Dermis microvascular lymphatic vessel endothelial cell (primary cell): ENCODE measurements around the gene ACOXL. TPM values are rescaled to one million over a fixed set of nuclear protein-coding genes. Genes with fewer than 3 reads are reported as not detected.

Experiments
- DNase-seq, 2 donors: peaks; one replicate each; pipeline versions ENCODE4 v3.0.0 to v3.0.0-alpha.2; 2010; ENCODE audit warnings: low read depth in 2 of 2
- total RNA-seq: library from RNA; depleted of rRNA; stranded (reverse); fragments of >200 nt; gene quantifications from 2 replicates; pipeline ENCODE4 v1.2.1, GENCODE V29; 2014

Gene ACOXL
- total RNA-seq, 1 donor from 2014 or later: not detected

DNA sequence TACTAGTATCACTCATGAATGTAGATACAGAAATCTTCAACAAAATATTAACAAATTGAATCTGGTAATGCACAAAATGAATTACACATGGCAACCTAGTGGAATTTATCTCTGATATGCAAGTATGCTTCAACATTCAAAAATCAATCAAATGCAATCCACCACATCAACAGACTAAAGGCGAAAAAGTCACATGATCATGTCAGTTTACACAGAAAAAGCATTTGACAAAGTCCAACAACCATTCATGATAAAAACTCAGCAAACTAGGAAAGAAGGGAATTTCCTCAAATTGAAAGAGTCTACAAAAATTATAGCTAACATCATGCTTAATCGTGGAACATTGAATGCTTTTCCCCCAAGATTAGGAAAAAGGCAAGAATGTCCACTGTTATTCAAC, 237.8 kb downstream of the ACOXL start:
- no peak for DNase-seq

DNA sequence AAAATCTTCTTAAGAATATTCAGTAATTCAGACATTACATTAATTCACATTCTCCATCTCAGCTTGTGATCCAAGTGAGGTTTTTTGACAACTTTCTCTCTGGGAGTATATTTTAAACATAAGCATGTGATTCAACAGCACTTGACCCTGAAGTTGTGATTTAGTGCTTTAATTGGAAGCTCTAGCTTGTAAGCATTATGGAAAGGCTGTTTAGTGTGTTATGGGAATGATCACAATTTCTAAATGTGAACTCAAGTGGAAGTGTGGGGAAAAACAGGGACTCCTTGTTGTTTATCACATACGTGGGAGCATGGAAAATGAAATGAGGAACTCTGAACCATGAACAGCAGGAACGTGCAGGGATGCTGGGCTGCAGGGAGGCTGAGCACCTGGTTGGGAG, 239.4 kb downstream of the ACOXL start:
- no peak for DNase-seq

DNA sequence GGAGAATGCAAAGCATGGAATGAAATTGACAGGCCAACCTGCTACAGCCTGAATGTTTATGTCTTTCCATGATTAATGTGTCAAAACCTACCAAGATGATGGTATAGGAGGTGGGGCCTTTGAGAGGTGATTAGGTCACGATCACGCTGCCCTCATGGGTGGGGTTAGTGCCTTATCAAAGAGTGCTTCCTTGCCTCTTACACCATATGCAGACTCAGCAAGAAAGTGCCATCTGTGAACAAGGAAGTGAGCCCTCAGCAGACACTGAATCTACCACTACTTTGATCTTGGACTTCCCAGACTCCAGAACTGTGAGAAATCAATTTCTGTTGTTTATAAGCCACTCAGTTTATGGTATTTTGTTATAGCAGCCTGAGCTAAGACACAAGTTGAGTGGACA, 240.9 kb downstream of the ACOXL start:
- no peak for DNase-seq

DNA sequence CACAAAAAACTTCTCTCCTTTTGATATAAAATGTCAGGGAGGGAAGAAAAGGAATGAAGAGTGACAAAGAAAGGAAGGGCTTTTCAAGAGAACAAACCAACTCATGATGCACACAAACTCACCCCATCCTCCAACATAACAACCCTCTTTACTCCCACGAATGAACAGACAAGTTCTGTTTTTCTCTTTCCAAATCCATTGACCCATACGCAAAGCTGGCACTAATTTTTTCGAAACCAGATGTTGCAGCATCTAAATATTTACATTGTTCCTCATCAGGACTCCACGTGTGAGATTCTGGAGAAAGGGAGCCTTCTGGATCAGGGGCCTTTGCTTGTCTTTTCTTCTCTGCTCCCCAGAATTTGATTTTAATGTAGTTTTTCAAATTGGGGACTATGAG, 245.0 kb downstream of the ACOXL start:
- no peak for DNase-seq

DNA sequence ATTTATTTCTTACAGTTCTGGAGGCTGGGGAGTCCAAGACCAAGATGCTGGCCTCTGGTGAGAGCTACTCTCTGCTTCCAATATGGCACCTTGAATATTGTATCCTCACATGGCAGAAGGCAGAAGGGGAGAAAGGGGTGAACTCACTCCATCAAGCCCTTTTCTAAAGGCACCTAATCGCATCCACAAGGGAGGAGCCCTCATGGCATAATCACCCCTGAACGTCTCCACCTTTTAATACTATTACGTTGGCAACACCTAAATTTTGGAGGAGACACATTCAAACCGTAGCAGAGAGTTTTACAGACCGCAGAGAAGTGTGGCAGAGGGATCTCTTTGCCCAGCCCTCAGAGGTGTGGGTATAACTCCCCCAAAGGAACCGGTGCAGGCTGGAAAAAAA, 245.8 kb downstream of the ACOXL start:
- no peak for DNase-seq

DNA sequence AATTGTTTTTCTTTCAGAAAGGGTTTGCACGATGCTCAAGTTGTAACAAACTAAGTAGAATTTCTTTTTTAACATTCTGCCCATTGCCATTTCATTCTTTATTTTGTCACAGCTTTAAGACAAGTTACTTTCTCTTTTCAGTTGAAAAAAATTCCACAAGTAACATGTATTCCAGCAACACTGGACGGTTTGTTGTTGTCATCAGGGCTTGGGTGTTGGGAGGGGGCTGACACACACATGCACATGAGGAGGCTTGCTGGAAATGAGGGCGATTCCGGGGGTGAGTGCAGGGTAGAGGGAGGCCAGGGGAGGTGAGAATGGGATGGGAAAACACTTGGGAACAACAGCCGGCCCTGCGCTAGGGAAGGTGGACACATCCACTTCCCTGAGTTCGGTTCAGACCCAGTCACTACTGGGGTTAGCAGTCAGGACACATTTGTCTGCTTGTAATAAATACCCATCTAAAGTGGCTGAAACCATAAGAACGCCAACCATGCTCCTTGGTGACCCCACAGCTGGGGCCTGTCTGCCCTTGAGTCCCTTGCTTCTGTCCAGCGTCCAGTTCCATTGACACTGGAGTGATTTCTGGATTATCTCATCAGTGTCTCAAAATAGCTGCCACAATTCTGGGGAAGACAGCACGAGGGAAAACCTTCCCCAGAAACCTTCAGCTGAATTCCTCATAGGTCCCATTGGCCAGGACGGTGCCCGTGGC, 246.5 kb downstream of the ACOXL start:
- DNase-seq: no peak

DNA sequence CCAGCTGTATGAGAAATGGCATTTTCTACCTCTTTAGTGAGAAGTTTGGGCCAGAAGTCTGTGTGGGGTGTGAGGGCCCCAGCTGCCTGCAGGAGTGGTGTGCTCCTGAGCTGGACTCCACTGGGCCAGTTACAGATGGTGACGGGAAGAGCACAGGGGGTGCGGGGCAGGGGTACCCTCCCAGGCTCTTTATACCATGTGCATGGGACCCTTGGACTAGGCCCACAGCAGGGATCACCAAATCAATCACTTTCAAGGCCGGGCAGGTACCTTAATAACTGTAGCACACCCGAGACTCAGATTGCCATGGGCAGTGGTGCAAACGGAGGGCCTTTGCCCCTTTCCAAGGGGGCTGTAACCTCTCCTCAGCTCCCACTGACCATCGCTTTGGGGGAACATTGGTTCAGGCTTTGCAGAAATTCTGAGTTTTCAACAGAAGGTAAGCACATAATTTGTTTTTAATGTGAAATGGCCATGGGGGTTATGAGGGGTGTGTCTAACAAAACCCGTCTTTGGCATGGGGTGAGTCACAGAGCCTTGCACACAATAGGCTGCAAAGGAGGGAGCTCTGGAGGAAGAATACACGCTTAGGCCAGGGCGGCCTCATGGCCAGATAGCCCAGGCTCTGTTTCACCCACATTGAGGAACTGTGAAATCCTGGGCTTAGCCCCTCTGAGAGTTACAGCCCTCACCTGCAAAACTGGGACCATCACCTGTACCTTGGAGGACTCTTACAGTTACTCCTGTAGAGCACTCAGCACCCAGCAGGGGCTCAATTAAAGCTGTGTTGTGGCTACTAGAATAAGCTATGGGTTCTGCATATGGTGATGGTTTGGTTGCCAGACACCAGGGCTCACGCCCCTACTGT, 247.3 kb downstream of the ACOXL start:
- no peak for DNase-seq

DNA sequence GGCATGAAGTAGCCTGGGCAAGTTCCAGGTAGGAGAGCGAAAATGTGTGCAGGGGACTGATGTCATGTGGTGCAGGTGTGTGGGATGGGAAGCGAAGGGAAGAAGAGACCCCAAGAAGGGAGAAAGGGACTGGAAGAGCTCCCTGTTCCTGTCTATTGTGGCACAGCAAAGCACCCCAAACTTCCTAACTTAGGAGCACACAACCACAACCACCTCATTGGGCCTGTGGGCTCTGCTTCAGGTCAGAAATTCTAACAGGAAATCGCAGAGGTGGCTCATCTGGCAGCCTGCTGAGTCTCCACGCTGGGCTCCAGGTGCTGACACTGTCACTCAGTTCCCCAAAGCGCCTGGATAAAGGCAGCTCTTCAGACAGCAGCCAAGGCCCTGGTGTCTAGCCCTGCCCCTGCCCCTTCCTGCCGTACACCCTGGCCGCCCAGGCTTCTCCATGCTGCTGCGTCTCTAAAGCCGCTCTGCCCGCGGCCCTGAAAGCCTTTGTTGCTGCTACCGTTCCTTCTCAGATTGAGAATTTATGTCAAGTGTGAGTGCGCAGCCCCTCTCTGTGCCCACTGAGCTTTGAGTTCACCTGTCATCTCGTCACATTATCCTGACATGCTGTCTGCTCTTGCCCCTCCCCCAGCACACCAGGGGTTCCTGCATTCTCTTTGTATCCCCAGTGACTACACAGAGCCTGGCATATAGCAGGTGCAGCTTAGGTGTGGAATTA, 248.1 kb downstream of the ACOXL start:
- no peak for DNase-seq

DNA sequence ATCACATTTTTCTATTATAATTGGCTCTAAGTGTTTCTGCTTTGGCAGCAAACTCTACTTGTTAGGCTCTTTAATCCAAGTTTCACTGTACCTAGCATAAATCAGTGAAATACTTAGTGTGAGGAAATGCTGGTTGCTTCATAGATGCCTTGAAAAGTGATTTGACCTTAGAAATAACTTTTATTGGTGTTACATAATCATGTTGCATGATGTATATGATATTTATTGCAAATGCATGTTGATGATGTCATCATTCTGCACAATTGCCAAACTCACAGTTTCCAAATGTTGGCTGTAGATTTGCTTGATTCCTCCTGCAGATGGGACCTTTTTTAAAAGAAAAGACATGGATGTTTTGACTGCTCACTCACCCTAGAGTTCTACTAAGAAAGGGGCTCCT, 250.8 kb downstream of the ACOXL start:
- DNase-seq: no peak

DNA sequence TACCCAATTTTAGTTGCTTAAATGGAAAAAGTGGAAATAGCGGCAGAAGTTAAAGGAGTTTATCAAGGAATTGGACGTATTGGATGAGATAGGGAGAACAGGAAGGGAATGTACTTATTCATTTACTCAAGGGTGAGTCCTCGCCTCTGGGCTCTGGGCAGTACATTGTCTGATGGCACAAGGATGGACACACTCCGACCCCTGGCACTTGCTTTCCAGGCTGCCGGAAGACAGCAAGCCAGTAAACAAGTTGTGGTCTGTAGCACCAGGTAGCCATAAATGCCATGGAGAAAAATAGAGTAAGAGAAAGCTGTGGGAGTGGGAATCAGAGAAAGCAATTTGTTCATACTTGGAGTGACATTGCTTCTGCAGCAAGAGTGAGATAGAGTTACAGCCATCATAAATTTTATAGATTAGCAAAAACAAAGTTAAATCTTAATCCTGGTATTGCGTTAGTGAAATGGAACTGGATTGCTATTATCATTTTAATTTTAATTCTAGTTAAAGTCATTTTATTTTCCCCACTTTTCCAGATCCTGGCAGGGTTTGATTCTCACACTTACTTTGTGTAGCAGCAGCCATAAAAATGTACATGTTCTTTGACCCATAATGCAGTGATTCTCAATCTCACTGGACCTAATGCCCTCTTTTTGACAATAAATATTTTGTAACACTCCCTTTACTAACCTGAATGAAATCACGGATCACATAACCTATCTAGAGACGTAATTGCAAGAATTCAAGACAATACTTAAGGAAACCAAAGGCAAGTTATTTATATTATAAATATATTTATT, 252.5 kb downstream of the ACOXL start:
- DNase-seq: no peak

DNA sequence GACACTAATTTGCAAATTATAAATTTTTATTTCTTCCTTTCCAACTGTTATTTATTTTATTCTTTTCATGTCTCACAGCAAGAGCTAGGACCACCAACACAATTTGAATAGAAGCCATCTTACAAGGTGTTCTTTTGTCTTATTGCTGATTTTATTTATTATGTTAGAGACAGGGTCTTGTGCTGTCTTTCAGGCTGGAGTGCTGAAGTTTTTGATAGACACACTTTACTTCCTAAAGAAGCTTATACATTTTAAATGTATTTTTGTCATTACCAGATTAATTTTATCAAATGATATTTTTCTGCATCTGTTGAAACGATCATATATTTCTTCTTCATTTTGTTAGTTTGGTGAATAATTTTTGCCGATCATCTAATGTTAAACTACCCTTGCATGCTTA, 258.1 kb downstream of the ACOXL start:
- no peak for DNase-seq

DNA sequence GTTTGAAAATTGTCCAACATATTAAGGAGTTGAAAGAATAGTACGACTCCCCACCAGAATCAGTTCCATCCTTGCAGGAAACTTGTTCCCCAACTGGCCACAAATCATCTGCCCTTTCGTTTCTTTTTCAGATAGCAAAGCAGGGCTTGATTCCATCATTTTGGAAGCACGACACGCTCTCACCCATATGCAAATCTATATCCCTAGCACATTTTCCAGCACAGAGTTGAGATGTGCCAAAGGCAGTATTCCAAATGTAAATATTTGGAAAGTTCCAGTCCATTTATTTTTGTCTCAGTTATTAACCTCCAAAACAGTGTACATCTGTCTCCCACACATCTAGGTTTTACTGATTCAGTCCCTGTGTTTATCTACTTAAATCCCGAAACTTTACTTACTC, 259.5 kb downstream of the ACOXL start:
- no peak for DNase-seq

DNA sequence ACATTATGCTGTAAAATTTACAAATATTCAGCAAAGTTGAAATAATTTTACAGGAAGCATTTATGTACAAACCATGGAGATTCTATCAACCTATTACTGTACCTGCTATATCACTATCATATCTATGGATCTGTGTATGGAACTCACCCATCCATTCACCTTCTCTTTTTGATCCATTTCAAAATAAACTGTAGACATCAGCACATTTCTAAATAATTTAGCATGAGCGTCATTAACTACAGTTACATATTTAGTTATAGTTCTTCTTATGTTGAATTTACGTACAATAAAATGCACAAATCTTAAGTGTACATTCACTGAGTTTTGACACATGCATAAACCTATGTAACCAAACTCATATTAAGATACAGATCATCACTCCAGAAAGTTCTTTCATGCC, 260.5 kb downstream of the ACOXL start:
- no peak for DNase-seq

DNA sequence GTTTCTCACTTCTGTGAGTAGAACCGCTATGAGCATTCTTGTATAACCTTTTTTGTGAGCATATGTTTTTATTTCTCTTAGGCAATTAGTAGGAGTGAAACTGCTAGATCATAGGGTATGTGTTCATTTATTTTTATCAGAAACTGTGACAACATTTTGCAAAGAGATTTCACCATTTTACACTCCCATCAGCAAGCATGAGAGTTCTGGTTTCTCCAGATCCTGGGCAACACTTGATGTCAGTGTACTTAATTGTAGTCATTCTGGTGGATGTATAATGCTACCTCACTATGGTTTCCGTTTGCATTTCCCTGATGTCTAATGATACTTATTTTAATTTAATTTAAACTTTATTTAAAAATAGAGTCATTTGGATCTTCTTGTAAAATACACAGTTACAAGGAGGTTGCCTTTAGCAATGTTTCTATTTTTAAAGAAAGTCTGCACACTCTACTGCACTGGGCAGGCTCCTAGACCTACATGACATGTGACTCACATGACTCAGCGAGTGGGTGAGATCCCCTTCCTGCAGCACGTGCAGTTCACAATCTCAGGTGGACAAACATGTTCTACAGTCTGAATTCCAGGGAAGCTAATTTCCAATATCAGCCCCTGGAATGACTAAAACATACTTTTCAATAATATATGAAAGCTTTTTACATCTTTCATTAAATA, 261.3 kb downstream of the ACOXL start:
- peak; percentile 20 to 62 for DNase-seq

DNA sequence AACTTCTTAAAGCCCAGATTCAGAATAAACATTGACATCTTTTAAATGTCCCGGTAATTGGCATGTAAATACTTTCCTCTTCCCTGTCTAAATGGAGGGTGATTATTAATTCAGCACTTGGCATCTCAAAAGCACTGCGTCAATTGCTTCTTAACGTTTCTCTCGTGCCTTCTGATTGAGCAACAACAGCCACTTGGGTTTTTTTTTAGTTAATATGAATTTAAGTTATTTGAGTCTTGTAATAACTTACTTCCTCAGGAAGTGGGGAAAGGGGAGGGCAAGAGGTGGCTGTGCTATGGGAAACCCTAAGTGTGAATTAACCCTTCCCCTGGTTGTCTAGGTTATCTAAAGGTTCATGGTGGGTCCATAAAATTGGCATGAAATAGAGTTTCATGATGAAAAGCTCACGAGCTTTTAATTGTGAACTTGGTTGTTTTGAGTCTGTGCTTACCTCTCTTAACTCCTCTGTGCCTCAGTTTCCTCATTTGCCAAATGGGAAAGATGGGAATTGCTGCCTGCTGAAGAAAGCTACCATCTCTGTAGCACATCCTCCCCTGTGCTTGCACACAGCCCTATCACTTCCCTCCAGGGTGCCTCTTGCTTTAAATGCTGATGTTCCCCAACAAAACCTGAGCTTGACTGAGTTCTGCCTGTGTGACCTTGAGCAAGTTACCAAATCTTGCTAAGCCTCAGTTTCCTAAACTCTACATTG, 262.0 kb downstream of the ACOXL start:
- no peak for DNase-seq

DNA sequence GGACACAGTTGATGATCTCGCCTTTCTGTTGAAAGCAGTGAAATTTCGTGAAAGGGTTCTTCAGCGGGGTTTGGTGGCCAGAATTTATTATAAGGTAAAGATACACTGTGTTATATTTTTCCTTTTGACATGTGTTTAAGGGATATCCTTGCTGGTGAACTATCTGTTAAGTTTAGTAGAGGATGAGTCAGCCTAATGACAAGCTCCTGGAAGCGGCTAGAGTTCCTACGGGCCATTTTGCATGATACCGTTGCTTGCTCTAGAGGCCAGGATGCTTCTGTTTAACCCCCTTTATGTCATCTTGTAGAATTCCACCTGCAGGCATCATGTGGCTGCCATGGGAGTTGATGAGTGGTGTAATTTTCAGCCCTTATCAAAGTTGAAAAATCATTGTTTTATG, 263.5 kb downstream of the ACOXL start:
- DNase-seq: no peak

DNA sequence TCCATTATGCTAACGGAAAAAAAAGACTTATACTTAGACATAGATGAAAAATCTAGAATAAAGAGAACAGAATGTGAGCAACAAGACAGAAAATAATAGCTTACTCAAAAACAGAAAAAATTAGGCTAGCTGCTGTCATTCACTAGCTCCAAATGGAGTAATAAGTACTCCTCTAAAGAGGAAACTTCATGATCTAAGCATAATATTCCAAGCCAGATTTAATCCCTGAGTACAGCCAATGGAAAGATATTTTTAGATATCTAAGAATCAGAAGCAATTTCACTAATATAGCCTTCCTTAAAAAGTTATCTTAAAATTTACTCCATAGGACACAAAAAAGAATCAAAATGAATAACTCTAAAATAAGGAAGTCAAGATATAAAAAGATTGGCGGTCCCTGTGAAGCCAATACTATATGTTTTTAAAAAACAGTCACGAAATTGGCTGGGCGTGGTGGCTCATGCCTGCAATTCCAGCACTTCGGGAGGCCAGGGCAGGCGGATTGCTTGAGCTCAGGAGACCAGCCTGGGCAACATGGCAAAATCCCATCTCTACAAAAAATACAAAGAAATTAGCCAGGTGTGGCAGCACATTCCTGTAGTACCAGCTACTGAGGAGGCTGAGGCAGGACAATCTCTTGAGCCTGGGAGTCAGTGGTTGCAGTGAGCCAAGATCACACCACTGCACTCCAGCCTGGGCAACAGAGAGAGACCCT, 265.1 kb downstream of the ACOXL start:
- DNase-seq: no peak

DNA sequence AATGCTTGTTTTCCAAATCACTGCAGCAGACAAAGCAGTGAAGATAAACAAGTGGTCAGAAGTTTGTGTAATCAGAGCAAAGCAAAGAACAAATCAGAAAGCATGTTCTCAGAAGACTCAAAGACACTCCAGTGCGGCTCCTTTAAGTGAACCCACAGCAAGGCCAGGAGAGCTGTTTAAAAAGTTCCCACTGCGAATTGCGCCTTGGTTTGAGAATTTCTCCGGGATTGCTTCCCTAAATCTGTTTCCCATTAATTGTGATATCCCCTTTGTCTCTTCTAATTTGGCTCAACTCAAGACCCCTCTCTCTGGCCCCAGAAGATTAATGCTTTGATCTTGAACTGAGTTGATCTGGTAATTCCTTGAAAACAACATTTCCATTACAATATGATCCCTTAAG, 265.9 kb downstream of the ACOXL start:
- DNase-seq: no peak

DNA sequence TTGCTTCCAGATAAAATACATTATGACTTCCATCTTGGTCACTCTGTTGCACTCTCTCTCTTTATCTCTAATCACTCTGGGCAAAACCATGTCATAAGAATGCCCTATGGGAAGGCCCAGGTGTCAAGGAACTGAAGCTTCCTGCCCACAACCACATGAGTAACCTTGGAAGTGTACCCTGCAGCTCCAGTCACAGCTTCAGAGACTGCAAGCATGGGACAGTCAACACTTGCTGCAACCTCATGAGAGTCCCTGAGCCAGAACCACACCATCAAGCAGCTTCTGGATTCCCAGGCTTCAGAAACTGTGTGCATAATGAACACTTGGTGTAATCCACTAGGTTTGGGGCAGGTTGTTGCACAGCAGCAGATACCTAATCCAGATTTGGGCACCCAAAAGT, 267.3 kb downstream of the ACOXL start:
- DNase-seq: no peak

DNA sequence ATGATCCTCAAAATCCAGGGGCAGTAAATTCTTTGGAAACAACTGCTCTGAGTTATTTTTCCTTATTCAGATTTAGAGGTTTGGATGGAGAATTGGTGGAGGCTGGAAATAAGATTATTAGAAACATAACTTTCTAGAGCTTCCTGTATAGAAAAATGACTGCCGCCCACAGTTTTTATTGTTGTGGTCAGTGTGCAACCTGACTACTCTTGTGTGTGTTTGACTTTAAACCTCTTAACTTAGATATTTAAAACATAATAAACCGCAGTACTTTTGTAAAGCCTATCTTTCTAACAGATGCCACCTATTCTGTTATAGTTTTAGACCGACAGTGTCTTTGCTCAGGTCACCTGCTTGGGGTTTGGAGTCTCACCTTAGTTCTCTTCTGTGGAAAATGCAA, 272.9 kb downstream of the ACOXL start:
- DNase-seq: no peak
